Mononuclear cell (primary cell): ENCODE measurements around the gene TMPRSS6. TPM values are rescaled to one million over a fixed set of nuclear protein-coding genes. Genes with fewer than 3 reads are reported as not detected.

ENCODE experiments used
- H3K27me3 ChIP-seq: 2 replicates; pipeline ENCODE4 v1.6.0; 2011; ENCODE audit warnings: low read length, control low read depth; ENCODE audit not compliant: insufficient read depth
- H3K4me1 ChIP-seq: 2 replicates; pipeline ENCODE4 v1.5.1; 2011; ENCODE audit warnings: mild to moderate bottlenecking, low read length, control low read depth; ENCODE audit not compliant: insufficient read depth
- H3K4me3 ChIP-seq: 2 replicates; pipeline ENCODE4 v1.5.1; 2011; ENCODE audit warnings: mild to moderate bottlenecking, low read length, moderate library complexity
- H3K9me3 ChIP-seq: 2 replicates; pipeline ENCODE4 v1.5.1; 2011; ENCODE audit warnings: low read depth, mild to moderate bottlenecking, control low read depth, low read length
- total RNA-seq: library from RNA; depleted of rRNA; stranded (reverse); fragments of >200 nt; gene quantifications from one replicate; pipeline ENCODE4 v1.2.3, GENCODE V29; 2012

TMPRSS6 gene
- total RNA-seq, 1 donor = under 0.01 TPM

- Histone ChIP-seq H3K4me1 (no peaks in the 10 kb centered on the region), H3K27me3 (no peaks in the 10 kb centered on the region), H3K9me3 (no peaks in the 10 kb centered on the region), H3K4me3 (no peak overlapping the region)
Observed at GRCh38 chr22:37062702-37063381, 46.7 kb downstream of the TMPRSS6 start.

- H3K4me3 ChIP-seq = no peak overlapping the region
- H3K27me3 ChIP-seq = no peaks in the 10 kb centered on the region
- no peaks in the 10 kb centered on the region for H3K9me3 ChIP-seq
- no peaks in the 10 kb centered on the region for H3K4me1 ChIP-seq
Observed at GRCh38 chr22:37062376-37062675, 47.2 kb downstream of the TMPRSS6 start.

GRCh38 chr22:37061611-37062375 lies 47.7 kb downstream of the TMPRSS6 start:
- H3K4me3 ChIP-seq = no peak overlapping the region
- no peaks in the 10 kb centered on the region for H3K4me1 ChIP-seq
- no peaks in the 10 kb centered on the region for H3K27me3 ChIP-seq
- no peaks in the 10 kb centered on the region for H3K9me3 ChIP-seq

DNA sequence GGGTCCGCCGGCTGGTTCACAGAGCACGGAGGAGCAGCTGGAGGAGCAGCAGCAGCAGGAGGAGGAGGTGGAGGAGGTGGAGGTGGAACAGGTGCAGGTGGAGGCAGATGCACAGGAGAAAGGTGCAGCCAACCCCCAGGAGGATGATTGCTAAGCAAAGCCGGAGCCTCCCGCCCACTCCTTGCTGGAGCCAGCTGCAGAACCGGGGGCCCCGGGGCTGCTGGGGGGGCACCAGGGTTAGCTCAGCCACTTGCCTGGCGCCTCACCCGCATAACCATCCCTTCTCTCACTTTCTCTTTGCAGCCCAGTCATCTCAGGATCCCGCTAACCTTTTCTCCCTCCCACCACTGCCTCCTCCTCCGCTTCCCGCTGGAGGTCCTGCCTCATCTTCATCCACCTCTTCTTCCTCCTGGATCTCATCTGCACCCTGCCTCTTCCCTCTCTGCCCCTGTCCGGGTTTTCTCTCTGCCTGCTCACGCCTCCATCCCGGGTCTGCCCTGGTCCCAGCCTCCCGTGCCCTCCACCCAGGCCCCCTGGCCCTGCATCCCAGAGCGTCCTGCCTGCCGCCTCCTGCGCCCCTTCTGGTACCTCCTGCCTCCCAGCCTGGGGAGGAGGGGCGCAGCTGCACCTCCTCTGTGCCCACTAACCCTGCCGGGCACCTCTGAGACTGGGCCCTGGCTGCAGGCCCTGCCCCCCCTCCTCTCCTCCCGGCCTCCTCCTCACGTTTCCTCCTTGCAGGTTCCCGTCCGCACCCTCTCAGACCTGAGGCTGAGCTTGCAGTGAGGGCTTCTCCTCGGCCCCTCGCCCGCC lies 48.5 kb downstream of the TMPRSS6 start:
- no peaks in the 10 kb centered on the region for H3K4me1 ChIP-seq
- H3K27me3 ChIP-seq = no peaks in the 10 kb centered on the region
- H3K9me3 ChIP-seq = no peaks in the 10 kb centered on the region
- no peak overlapping the region for H3K4me3 ChIP-seq

GRCh38 chr22:37059876-37060449 lies 49.5 kb downstream of the TMPRSS6 start:
- Histone ChIP-seq H3K4me3 (no peak overlapping the region), H3K4me1 (no peaks in the 10 kb centered on the region), H3K27me3 (no peaks in the 10 kb centered on the region), H3K9me3 (no peaks in the 10 kb centered on the region)

- Histone ChIP-seq H3K4me1 (no peaks in the 10 kb centered on the region), H3K9me3 (no peaks in the 10 kb centered on the region), H3K27me3 (no peaks in the 10 kb centered on the region), H3K4me3 (no peak overlapping the region)
Observed at GRCh38 chr22:37058917-37059701, 50.4 kb downstream of the TMPRSS6 start.

DNA sequence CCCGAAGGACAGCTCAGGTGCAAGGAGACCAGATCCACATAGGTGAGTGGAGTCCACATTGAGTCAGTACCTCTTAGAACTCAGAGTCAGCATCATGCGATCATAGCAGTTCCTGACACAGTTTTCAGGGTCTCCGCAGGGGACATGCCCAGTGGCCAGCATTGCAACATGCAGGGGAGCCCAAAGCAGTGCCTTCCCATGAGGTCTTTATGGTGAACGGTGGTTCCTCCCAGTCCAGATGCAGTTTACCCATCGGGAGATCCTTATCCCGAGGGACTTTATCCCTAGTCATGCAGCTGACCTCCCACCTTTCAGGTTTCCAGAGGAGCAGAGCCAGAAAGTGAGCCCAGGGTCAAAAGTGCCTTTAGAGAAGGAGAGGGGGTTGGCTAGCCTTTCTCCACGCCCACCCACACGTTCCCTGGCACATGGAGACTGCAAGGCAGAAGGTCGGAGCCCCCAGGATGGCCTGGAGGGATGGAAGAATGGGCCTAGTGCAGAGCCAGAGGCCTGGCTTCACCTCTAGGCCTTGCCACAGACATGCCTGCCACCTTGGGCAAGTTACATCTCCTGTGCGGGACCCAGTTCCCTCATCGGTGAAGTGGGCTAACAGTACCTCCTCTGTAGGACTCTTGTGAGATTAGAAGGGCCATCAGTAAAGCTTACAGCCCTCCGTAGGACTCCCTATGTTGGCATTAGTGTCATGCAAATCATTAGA lies 51.6 kb downstream of the TMPRSS6 start:
- Histone ChIP-seq H3K9me3 (no peaks in the 10 kb centered on the region), H3K27me3 (no peaks in the 10 kb centered on the region), H3K4me3 (no peak overlapping the region), H3K4me1 (peaks cover under 1% of the 10 kb centered on the region)

- no peaks in the 10 kb centered on the region for H3K9me3 ChIP-seq
- H3K27me3 ChIP-seq = no peaks in the 10 kb centered on the region
- no peak overlapping the region for H3K4me3 ChIP-seq
- H3K4me1 ChIP-seq = peaks cover 8% of the 10 kb centered on the region
Observed at GRCh38 chr22:37057226-37057625, 52.3 kb downstream of the TMPRSS6 start.

GRCh38 chr22:37056246-37056645 lies 53.3 kb downstream of the TMPRSS6 start:
- Histone ChIP-seq H3K9me3 (no peaks in the 10 kb centered on the region), H3K4me3 (no peak overlapping the region), H3K4me1 (peaks cover 14% of the 10 kb centered on the region), H3K27me3 (no peaks in the 10 kb centered on the region)

GRCh38 chr22:37054600-37055365 lies 54.7 kb downstream of the TMPRSS6 start:
- Histone ChIP-seq H3K4me1 (peaks cover 26% of the 10 kb centered on the region), H3K27me3 (no peaks in the 10 kb centered on the region), H3K9me3 (no peaks in the 10 kb centered on the region), H3K4me3 (no peak overlapping the region)

GRCh38 chr22:37054056-37054395 lies 55.5 kb downstream of the TMPRSS6 start:
- no peak overlapping the region for H3K4me3 ChIP-seq
- H3K4me1 ChIP-seq = peaks cover 26% of the 10 kb centered on the region
- no peaks in the 10 kb centered on the region for H3K9me3 ChIP-seq
- no peaks in the 10 kb centered on the region for H3K27me3 ChIP-seq

- Histone ChIP-seq H3K27me3 (no peaks in the 10 kb centered on the region), H3K4me1 (peaks cover 26% of the 10 kb centered on the region), H3K9me3 (no peaks in the 10 kb centered on the region), H3K4me3 (no peak overlapping the region)
Observed at GRCh38 chr22:37053310-37054055, 56.0 kb downstream of the TMPRSS6 start.
